ENCODE results near the gene PEAK1.

- TF ChIP-seq CTCF (conservative IDR thresholded peaks at IDR 0.05) = no peak
- no peak for TF ChIP-seq ZFX (IDR thresholded peaks at IDR 0.05)
Measured at GRCh38 chr15:77119446-77119845, 300.5 kb downstream of the PEAK1 start.
